ENCODE data around the gene SCML1. TPM values are rescaled to one million over a fixed set of nuclear protein-coding genes. Genes with fewer than 3 reads are reported as not detected.
A peak's percentile ranks its signal among the peaks of the same experiment; 100 is the strongest.

Gene SCML1
- total RNA-seq, 1 donor from 2014 or later = 3.7 TPM

- Mint-ChIP-seq H3K4me3 (ENCODE audit: low read depth) (no peak overlapping the region), H3K27me3 (no peaks in the 10 kb centered on the region)
Measured at GRCh38 chrX:17700976-17701375, 36.3 kb upstream of the SCML1 start.

DNA sequence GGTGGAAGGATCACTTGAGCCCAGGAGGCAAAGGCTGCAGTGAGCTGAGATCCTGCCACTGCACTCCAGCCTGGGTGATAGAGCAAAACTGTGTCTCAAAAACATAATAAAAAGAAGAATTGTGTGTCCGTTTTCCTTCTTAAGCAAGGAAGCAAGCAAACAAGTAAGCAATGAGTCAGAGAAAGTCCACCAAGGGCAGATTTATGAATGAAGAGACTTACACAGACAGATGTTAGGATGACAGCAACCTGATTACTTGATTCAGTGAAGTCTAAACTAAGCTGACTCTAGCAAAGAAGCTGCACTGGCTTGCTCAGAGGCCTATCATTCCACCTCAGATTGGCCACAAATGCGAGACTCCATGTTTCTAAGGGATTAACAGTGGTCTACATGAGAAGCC, 34.1 kb upstream of the SCML1 start:
- TF ChIP-seq, protein P1, sequence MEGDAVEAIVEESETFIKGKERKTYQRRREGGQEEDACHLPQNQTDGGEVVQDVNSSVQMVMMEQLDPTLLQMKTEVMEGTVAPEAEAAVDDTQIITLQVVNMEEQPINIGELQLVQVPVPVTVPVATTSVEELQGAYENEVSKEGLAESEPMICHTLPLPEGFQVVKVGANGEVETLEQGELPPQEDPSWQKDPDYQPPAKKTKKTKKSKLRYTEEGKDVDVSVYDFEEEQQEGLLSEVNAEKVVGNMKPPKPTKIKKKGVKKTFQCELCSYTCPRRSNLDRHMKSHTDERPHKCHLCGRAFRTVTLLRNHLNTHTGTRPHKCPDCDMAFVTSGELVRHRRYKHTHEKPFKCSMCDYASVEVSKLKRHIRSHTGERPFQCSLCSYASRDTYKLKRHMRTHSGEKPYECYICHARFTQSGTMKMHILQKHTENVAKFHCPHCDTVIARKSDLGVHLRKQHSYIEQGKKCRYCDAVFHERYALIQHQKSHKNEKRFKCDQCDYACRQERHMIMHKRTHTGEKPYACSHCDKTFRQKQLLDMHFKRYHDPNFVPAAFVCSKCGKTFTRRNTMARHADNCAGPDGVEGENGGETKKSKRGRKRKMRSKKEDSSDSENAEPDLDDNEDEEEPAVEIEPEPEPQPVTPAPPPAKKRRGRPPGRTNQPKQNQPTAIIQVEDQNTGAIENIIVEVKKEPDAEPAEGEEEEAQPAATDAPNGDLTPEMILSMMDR (IDR thresholded peaks at IDR 0.05; ENCODE audit: unreplicated experiment) = no peak
- Mint-ChIP-seq H3K27ac (no peak overlapping the region), H3K4me1 (ENCODE audit: low read depth) (no peaks in the 10 kb centered on the region), H3K4me3 (ENCODE audit: low read depth) (no peak overlapping the region), H3K9me3 (ENCODE audit: low read depth) (no peaks in the 10 kb centered on the region), H3K36me3 (ENCODE audit: insufficient read depth) (peaks cover 40% of the 10 kb centered on the region), H3K27me3 (no peaks in the 10 kb centered on the region)
- DNase-seq (ENCODE audit: low spot score, unreplicated experiment) = no peak

More at GRCh38 chrX:17700976-17701375, 36.3 kb upstream of the SCML1 start:
- no peaks in the 10 kb centered on the region for H3K9me3 Mint-ChIP-seq (ENCODE audit: low read depth)
- TF ChIP-seq, protein P1 (IDR thresholded peaks at IDR 0.05; ENCODE audit: unreplicated experiment) = no peak
- DNase-seq (ENCODE audit: low spot score, unreplicated experiment) = no peak
- H3K4me1 Mint-ChIP-seq (ENCODE audit: low read depth) = no peaks in the 10 kb centered on the region
- peaks cover 42% of the 10 kb centered on the region for H3K36me3 Mint-ChIP-seq (ENCODE audit: insufficient read depth)
- H3K27ac Mint-ChIP-seq = no peak overlapping the region

DNA sequence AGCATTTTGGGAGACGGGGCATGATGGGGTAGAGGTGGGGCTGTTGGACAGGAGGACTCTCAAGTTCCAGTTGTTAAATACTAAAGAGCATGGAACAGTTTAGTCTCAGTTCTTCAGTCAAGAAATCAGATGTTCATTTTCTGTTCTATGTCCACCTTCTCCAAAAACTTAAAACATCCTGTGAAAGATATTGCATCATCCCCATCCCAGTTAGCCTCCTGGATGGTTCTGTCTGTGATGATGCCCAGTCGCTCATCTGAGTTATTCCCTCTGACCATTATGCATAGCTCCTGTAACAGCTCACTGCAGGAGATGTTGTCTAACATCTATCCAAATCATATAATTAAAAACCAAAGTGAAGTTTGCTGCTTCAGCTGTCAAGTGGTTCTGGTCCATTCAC, 32.1 kb upstream of the SCML1 start:
- DNase-seq (ENCODE audit: low spot score, unreplicated experiment) = no peak
- TF ChIP-seq, protein P1 (IDR thresholded peaks at IDR 0.05; ENCODE audit: unreplicated experiment) = no peak
- H3K9me3 Mint-ChIP-seq (ENCODE audit: low read depth) = no peaks in the 10 kb centered on the region
- H3K36me3 Mint-ChIP-seq (ENCODE audit: insufficient read depth) = peaks cover 36% of the 10 kb centered on the region
- no peak overlapping the region for H3K4me3 Mint-ChIP-seq (ENCODE audit: low read depth)
- no peak overlapping the region for H3K27ac Mint-ChIP-seq
- H3K27me3 Mint-ChIP-seq = no peaks in the 10 kb centered on the region
- H3K4me1 Mint-ChIP-seq (ENCODE audit: low read depth) = peaks cover under 1% of the 10 kb centered on the region

DNA sequence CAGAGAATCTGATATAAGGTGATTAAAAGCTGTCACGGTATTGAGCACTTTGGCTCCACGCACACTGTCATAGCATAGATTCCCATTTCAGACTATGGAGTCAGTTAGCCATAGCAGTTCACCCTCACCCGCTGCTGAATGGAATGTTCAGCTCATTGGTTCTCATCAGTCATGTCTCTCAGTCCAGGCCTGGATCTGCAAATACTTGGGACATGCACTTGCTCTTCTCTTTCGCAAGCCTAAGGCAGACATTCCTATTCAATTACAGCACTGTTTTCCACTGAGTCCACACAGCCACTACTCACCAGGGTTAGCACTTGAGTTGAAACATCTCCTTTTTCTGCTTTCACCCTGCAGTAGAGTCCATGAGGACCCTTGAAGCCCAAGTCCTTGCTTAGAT, 30.6 kb upstream of the SCML1 start:
- no peak for DNase-seq (ENCODE audit: low spot score, unreplicated experiment)
- H3K36me3 Mint-ChIP-seq (ENCODE audit: insufficient read depth) = peaks cover 34% of the 10 kb centered on the region
- H3K4me3 Mint-ChIP-seq (ENCODE audit: low read depth) = no peak overlapping the region
- peak overlapping the region; percentile 8 for H3K27ac Mint-ChIP-seq
- peaks cover 6% of the 10 kb centered on the region for H3K4me1 Mint-ChIP-seq (ENCODE audit: low read depth)
- no peaks in the 10 kb centered on the region for H3K9me3 Mint-ChIP-seq (ENCODE audit: low read depth)
- TF ChIP-seq, protein P1 (IDR thresholded peaks at IDR 0.05; ENCODE audit: unreplicated experiment) = no peak
- no peaks in the 10 kb centered on the region for H3K27me3 Mint-ChIP-seq

GRCh38 chrX:17707731-17708130, 29.6 kb upstream of the SCML1 start:
- H3K27me3 Mint-ChIP-seq = no peaks in the 10 kb centered on the region
- TF ChIP-seq, protein P1 (IDR thresholded peaks at IDR 0.05; ENCODE audit: unreplicated experiment) = no peak

More at GRCh38 chrX:17707731-17708130, 29.6 kb upstream of the SCML1 start:
- peaks cover 6% of the 10 kb centered on the region for H3K4me1 Mint-ChIP-seq (ENCODE audit: low read depth)
- no peaks in the 10 kb centered on the region for H3K9me3 Mint-ChIP-seq (ENCODE audit: low read depth)
- DNase-seq (ENCODE audit: low spot score, unreplicated experiment) = no peak
- H3K27ac Mint-ChIP-seq = no peak overlapping the region
- peaks cover 30% of the 10 kb centered on the region for H3K36me3 Mint-ChIP-seq (ENCODE audit: insufficient read depth)
- H3K4me3 Mint-ChIP-seq (ENCODE audit: low read depth) = no peak overlapping the region

All from progenitor cell of endocrine pancreas (in vitro differentiated cells).